ENCODE data around the gene COG5.

The COG5 gene

DNA sequence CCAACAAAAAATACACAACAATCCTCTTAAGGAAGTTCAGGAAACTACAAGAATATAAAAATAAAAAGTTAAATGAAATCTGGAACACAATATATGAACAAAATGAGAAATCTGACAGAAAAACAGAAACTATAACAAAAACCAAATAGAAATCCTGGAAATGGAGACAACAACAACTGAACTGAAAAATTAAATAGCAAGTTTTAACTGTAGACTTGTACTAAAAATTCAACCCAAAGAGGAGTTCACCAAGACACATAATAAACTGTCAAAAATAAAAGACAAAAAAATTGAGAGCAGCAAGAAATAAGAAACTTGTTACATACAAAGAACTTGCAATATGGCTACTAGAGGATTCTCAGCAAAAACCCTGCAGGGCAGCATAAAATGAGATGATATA, 349.8 kb downstream of the COG5 start:
- H3K9me3 ChIP-seq (ENCODE audit: control insufficient read depth in 1 of 2, low read length in 2 of 2) = no peaks in the 10 kb centered on the region
- H3K27ac ChIP-seq (ENCODE audit: low read length) = no peak overlapping the region
- no peaks in the 10 kb centered on the region for H3K4me1 ChIP-seq (ENCODE audit: control insufficient read depth in 1 of 2, insufficient read depth in 2 of 2, low read length in 2 of 2)
- peaks cover 4 to 11% of the 10 kb centered on the region in 2 donors for H3K36me3 ChIP-seq (ENCODE audit: control insufficient read depth in 1 of 2, insufficient read depth in 2 of 2, low read length in 2 of 2)
- no peak overlapping the region for H3K4me3 ChIP-seq (ENCODE audit: low read depth in 1 of 2, low read length in 2 of 2)
- H3K27me3 ChIP-seq (ENCODE audit: low read depth, low read length) = no peaks in the 10 kb centered on the region

- Histone ChIP-seq H3K27ac (ENCODE audit: low read length) (no peak overlapping the region), H3K36me3 (ENCODE audit: control insufficient read depth in 1 of 2, insufficient read depth in 2 of 2, low read length in 2 of 2) (peaks cover 4 to 11% of the 10 kb centered on the region in 2 donors), H3K9me3 (ENCODE audit: control insufficient read depth in 1 of 2, low read length in 2 of 2) (no peaks in the 10 kb centered on the region), H3K27me3 (ENCODE audit: low read depth, low read length) (no peaks in the 10 kb centered on the region), H3K4me1 (ENCODE audit: control insufficient read depth in 1 of 2, insufficient read depth in 2 of 2, low read length in 2 of 2) (no peaks in the 10 kb centered on the region), H3K4me3 (ENCODE audit: low read depth in 1 of 2, low read length in 2 of 2) (no peak overlapping the region)
Measured at GRCh38 chr7:107213193-107213788, 350.4 kb downstream of the COG5 start.

GRCh38 chr7:107212725-107213124, 351.0 kb downstream of the COG5 start:
- peaks cover 4 to 11% of the 10 kb centered on the region in 2 donors for H3K36me3 ChIP-seq (ENCODE audit: control insufficient read depth in 1 of 2, insufficient read depth in 2 of 2, low read length in 2 of 2)

DNA sequence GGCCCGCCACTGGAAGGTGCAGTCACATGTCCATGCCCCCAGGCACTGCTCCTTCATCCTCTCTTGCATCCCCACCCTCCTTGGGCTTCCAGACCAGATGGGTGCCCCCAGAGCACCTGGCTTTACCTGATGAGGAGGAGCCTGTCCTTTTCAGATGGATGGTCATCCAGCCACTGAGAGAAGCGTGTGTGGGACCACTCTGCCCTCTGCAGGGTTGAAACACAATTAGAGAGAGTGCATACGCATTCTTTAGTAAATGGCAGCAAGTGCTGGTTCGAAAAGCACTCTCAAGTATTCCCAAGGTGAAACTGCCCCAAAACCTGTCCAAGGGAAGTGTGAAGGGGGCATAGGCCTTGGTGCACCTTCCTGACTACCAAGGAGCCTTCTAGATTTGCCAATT, 353.3 kb downstream of the COG5 start:
- H3K36me3 ChIP-seq (ENCODE audit: control insufficient read depth in 1 of 2, insufficient read depth in 2 of 2, low read length in 2 of 2) = peaks cover 12 to 14% of the 10 kb centered on the region in 2 donors
- H3K27ac ChIP-seq (ENCODE audit: low read length) = no peak overlapping the region
- peaks cover 0 to 9% of the 10 kb centered on the region in 2 donors for H3K4me1 ChIP-seq (ENCODE audit: control insufficient read depth in 1 of 2, insufficient read depth in 2 of 2, low read length in 2 of 2)
- no peak overlapping the region for H3K4me3 ChIP-seq (ENCODE audit: low read depth in 1 of 2, low read length in 2 of 2)
- H3K9me3 ChIP-seq (ENCODE audit: control insufficient read depth in 1 of 2, low read length in 2 of 2) = no peaks in the 10 kb centered on the region
- H3K27me3 ChIP-seq (ENCODE audit: low read depth, low read length) = no peaks in the 10 kb centered on the region

More at GRCh38 chr7:107212725-107213124, 351.0 kb downstream of the COG5 start:
- Histone ChIP-seq H3K4me1 (ENCODE audit: control insufficient read depth in 1 of 2, insufficient read depth in 2 of 2, low read length in 2 of 2) (peaks cover 0 to 5% of the 10 kb centered on the region in 2 donors), H3K27ac (ENCODE audit: low read length) (no peak overlapping the region), H3K4me3 (ENCODE audit: low read depth in 1 of 2, low read length in 2 of 2) (no peak overlapping the region), H3K9me3 (ENCODE audit: control insufficient read depth in 1 of 2, low read length in 2 of 2) (no peaks in the 10 kb centered on the region), H3K27me3 (ENCODE audit: low read depth, low read length) (no peaks in the 10 kb centered on the region)

DNA sequence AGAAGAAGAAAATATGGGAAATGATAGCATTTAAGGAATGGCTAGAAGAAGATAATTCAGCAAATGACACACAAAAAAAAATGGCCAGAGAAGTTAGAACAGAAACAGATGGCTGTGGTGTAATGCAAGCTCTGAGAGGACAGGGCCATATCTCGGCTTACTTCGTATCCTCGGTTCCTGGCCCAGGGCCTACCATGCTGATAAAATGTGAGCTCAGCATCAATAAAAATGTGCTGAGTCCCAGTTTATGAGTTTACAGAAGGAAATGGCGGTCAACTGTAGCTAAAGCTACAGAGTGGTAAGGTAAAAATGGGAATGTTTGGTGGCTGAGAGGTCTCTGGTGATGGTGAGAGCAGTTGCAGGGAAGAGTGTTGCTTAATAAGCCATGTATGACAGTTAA, 354.2 kb downstream of the COG5 start:
- Histone ChIP-seq H3K4me1 (ENCODE audit: control insufficient read depth in 1 of 2, insufficient read depth in 2 of 2, low read length in 2 of 2) (peaks cover 0 to 9% of the 10 kb centered on the region in 2 donors), H3K9me3 (ENCODE audit: control insufficient read depth in 1 of 2, low read length in 2 of 2) (no peaks in the 10 kb centered on the region), H3K36me3 (ENCODE audit: control insufficient read depth in 1 of 2, insufficient read depth in 2 of 2, low read length in 2 of 2) (peaks cover 18% of the 10 kb centered on the region in 2 donors), H3K27ac (ENCODE audit: low read length) (no peak overlapping the region), H3K27me3 (ENCODE audit: low read depth, low read length) (no peaks in the 10 kb centered on the region), H3K4me3 (ENCODE audit: low read depth in 1 of 2, low read length in 2 of 2) (no peak overlapping the region)

- Histone ChIP-seq H3K4me1 (ENCODE audit: control insufficient read depth in 1 of 2, insufficient read depth in 2 of 2, low read length in 2 of 2) (peaks cover 0 to 9% of the 10 kb centered on the region in 2 donors), H3K27me3 (ENCODE audit: low read depth, low read length) (no peaks in the 10 kb centered on the region), H3K4me3 (ENCODE audit: low read depth in 1 of 2, low read length in 2 of 2) (no peak overlapping the region), H3K9me3 (ENCODE audit: control insufficient read depth in 1 of 2, low read length in 2 of 2) (no peaks in the 10 kb centered on the region), H3K36me3 (ENCODE audit: control insufficient read depth in 1 of 2, insufficient read depth in 2 of 2, low read length in 2 of 2) (peaks cover 24 to 28% of the 10 kb centered on the region in 2 donors), H3K27ac (ENCODE audit: low read length) (peak overlapping the region; percentile 3)
Measured at GRCh38 chr7:107208563-107208962, 355.2 kb downstream of the COG5 start.

- no peaks in the 10 kb centered on the region for H3K9me3 ChIP-seq (ENCODE audit: control insufficient read depth in 1 of 2, low read length in 2 of 2)
- H3K36me3 ChIP-seq (ENCODE audit: control insufficient read depth in 1 of 2, insufficient read depth in 2 of 2, low read length in 2 of 2) = peaks cover 29 to 33% of the 10 kb centered on the region in 2 donors
- H3K27me3 ChIP-seq (ENCODE audit: low read depth, low read length) = no peaks in the 10 kb centered on the region
- no peak overlapping the region for H3K4me3 ChIP-seq (ENCODE audit: low read depth in 1 of 2, low read length in 2 of 2)
- peak overlapping the region; percentile 3 for H3K27ac ChIP-seq (ENCODE audit: low read length)
- H3K4me1 ChIP-seq (ENCODE audit: control insufficient read depth in 1 of 2, insufficient read depth in 2 of 2, low read length in 2 of 2) = peaks cover 0 to 9% of the 10 kb centered on the region in 2 donors
Measured at GRCh38 chr7:107208024-107208521, 355.6 kb downstream of the COG5 start.

DNA sequence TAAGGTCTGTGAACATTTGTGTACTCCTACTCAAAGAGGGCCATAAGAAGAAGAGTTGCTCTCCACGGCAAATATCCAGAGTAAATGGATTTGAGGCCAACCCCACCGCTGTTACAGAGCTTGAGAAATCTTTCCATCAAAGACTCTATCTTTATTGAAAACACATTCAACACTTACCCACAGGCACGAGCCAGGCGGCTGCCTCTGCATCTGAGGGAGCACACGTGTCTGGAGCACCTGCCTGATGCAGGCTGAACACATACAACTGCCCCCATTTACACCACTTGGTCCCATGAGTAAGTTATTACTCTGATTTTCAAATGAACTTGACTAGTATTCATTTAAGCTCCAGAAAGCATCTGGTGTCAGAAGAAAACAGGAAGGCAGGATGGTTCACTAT, 356.3 kb downstream of the COG5 start:
- Histone ChIP-seq H3K4me1 (ENCODE audit: control insufficient read depth in 1 of 2, insufficient read depth in 2 of 2, low read length in 2 of 2) (peaks cover 0 to 9% of the 10 kb centered on the region in 2 donors), H3K9me3 (ENCODE audit: control insufficient read depth in 1 of 2, low read length in 2 of 2) (no peaks in the 10 kb centered on the region), H3K27ac (ENCODE audit: low read length) (no peak overlapping the region), H3K27me3 (ENCODE audit: low read depth, low read length) (no peaks in the 10 kb centered on the region), H3K4me3 (ENCODE audit: low read depth in 1 of 2, low read length in 2 of 2) (no peak overlapping the region), H3K36me3 (ENCODE audit: control insufficient read depth in 1 of 2, insufficient read depth in 2 of 2, low read length in 2 of 2) (peaks cover 32 to 38% of the 10 kb centered on the region in 2 donors)

- Histone ChIP-seq H3K36me3 (ENCODE audit: control insufficient read depth in 1 of 2, insufficient read depth in 2 of 2, low read length in 2 of 2) (peaks cover 40 to 45% of the 10 kb centered on the region in 2 donors), H3K4me3 (ENCODE audit: low read depth in 1 of 2, low read length in 2 of 2) (no peak overlapping the region), H3K9me3 (ENCODE audit: control insufficient read depth in 1 of 2, low read length in 2 of 2) (no peaks in the 10 kb centered on the region), H3K27ac (ENCODE audit: low read length) (no peak overlapping the region), H3K4me1 (ENCODE audit: control insufficient read depth in 1 of 2, insufficient read depth in 2 of 2, low read length in 2 of 2) (peaks cover 0 to 9% of the 10 kb centered on the region in 2 donors), H3K27me3 (ENCODE audit: low read depth, low read length) (no peaks in the 10 kb centered on the region)
Measured at GRCh38 chr7:107206706-107207105, 357.0 kb downstream of the COG5 start.

GRCh38 chr7:107206136-107206535, 357.6 kb downstream of the COG5 start:
- Histone ChIP-seq H3K27ac (ENCODE audit: low read length) (no peak overlapping the region), H3K4me3 (ENCODE audit: low read depth in 1 of 2, low read length in 2 of 2) (no peak overlapping the region), H3K27me3 (ENCODE audit: low read depth, low read length) (no peaks in the 10 kb centered on the region), H3K9me3 (ENCODE audit: control insufficient read depth in 1 of 2, low read length in 2 of 2) (no peaks in the 10 kb centered on the region), H3K4me1 (ENCODE audit: control insufficient read depth in 1 of 2, insufficient read depth in 2 of 2, low read length in 2 of 2) (peaks cover 0 to 9% of the 10 kb centered on the region in 2 donors), H3K36me3 (ENCODE audit: control insufficient read depth in 1 of 2, insufficient read depth in 2 of 2, low read length in 2 of 2) (peaks cover 41 to 51% of the 10 kb centered on the region in 2 donors)

- Histone ChIP-seq H3K27ac (ENCODE audit: low read length) (no peak overlapping the region), H3K36me3 (ENCODE audit: control insufficient read depth in 1 of 2, insufficient read depth in 2 of 2, low read length in 2 of 2) (peaks cover 51 to 63% of the 10 kb centered on the region in 2 donors), H3K9me3 (ENCODE audit: control insufficient read depth in 1 of 2, low read length in 2 of 2) (no peaks in the 10 kb centered on the region), H3K4me1 (ENCODE audit: control insufficient read depth in 1 of 2, insufficient read depth in 2 of 2, low read length in 2 of 2) (peaks cover 0 to 15% of the 10 kb centered on the region in 2 donors), H3K27me3 (ENCODE audit: low read depth, low read length) (no peaks in the 10 kb centered on the region), H3K4me3 (ENCODE audit: low read depth in 1 of 2, low read length in 2 of 2) (no peak overlapping the region)
Measured at GRCh38 chr7:107203607-107204006, 360.1 kb downstream of the COG5 start.
